Measurements from ENCODE around the gene ID3. TPM values are rescaled to one million over a fixed set of nuclear protein-coding genes. Genes with fewer than 3 reads are reported as not detected.

ID3 gene
- total RNA-seq, 4 donors from 2014 or later, result 62.0 to 144 (median 110) TPM

- no peak for TF ChIP-seq CTCF (IDR thresholded peaks at IDR 0.05; ENCODE audit: low read depth)
These were observed 1.7 kb downstream of the ID3 start for GRCh38 chr1:23557471-23558124.

GRCh38 chr1:23556635-23557470 is 2.4 kb downstream of the ID3 start:
- no peak for TF ChIP-seq CTCF (IDR thresholded peaks at IDR 0.05; ENCODE audit: low read depth)

- TF ChIP-seq CTCF (IDR thresholded peaks at IDR 0.05; ENCODE audit: low read depth), result no peak
These were observed 3.2 kb downstream of the ID3 start for GRCh38 chr1:23555986-23556634.

- TF ChIP-seq CTCF (IDR thresholded peaks at IDR 0.05; ENCODE audit: low read depth), result no peak
These were observed 3.9 kb downstream of the ID3 start for GRCh38 chr1:23555270-23555985.

GRCh38 chr1:23554481-23555269 is 4.6 kb downstream of the ID3 start:
- TF ChIP-seq CTCF (IDR thresholded peaks at IDR 0.05; ENCODE audit: low read depth), result no peak

GRCh38 chr1:23554127-23554480 is 5.2 kb downstream of the ID3 start:
- no peak for TF ChIP-seq CTCF (IDR thresholded peaks at IDR 0.05; ENCODE audit: low read depth)

Measured in subcutaneous adipose tissue (tissue), 4 donors.